ENCODE results near the gene DPP10.

Gene DPP10

GRCh38 chr2:115649731-115650130, 1207.3 kb downstream of the DPP10 start:
- DNase-seq (ENCODE audit: low read depth in 2 of 2, low spot score in 1 of 2): no peak

- DNase-seq (ENCODE audit: low read depth in 2 of 2, low spot score in 1 of 2): no peak
These were observed 1208.4 kb downstream of the DPP10 start for GRCh38 chr2:115650827-115651226.

GRCh38 chr2:115652652-115653051, 1210.2 kb downstream of the DPP10 start:
- no peak for DNase-seq (ENCODE audit: low read depth in 2 of 2, low spot score in 1 of 2)

- DNase-seq (ENCODE audit: low read depth in 2 of 2, low spot score in 1 of 2): no peak
These were observed 1211.9 kb downstream of the DPP10 start for GRCh38 chr2:115654362-115654761.

GRCh38 chr2:115678129-115678528, 1235.7 kb downstream of the DPP10 start:
- DNase-seq (ENCODE audit: low read depth in 2 of 2, low spot score in 1 of 2): no peak

- no peak for DNase-seq (ENCODE audit: low read depth in 2 of 2, low spot score in 1 of 2)
These were observed 1241.9 kb downstream of the DPP10 start for GRCh38 chr2:115684345-115684744.

- DNase-seq (ENCODE audit: low read depth in 2 of 2, low spot score in 1 of 2): no peak
These were observed 1249.0 kb downstream of the DPP10 start for GRCh38 chr2:115691409-115691808.

GRCh38 chr2:115694651-115695050, 1252.2 kb downstream of the DPP10 start:
- DNase-seq (ENCODE audit: low read depth in 2 of 2, low spot score in 1 of 2): no peak

GRCh38 chr2:115733190-115733775, 1290.8 kb downstream of the DPP10 start:
- DNase-seq (ENCODE audit: low read depth in 2 of 2, low spot score in 1 of 2): no peak

GRCh38 chr2:115738111-115738510, 1295.7 kb downstream of the DPP10 start:
- DNase-seq (ENCODE audit: low read depth in 2 of 2, low spot score in 1 of 2): no peak

- DNase-seq (ENCODE audit: low read depth in 2 of 2, low spot score in 1 of 2): no peak
These were observed 1297.1 kb downstream of the DPP10 start for GRCh38 chr2:115739574-115739973.

- DNase-seq (ENCODE audit: low read depth in 2 of 2, low spot score in 1 of 2): no peak
These were observed 1303.7 kb downstream of the DPP10 start for GRCh38 chr2:115746151-115746550.

- DNase-seq (ENCODE audit: low read depth in 2 of 2, low spot score in 1 of 2): no peak
These were observed 1314.8 kb downstream of the DPP10 start for GRCh38 chr2:115757286-115757685.

GRCh38 chr2:115763601-115764000, 1321.2 kb downstream of the DPP10 start:
- no peak for DNase-seq (ENCODE audit: low read depth in 2 of 2, low spot score in 1 of 2)

- no peak for DNase-seq (ENCODE audit: low read depth in 2 of 2, low spot score in 1 of 2)
These were observed 1329.1 kb downstream of the DPP10 start for GRCh38 chr2:115771516-115771915.

- no peak for DNase-seq (ENCODE audit: low read depth in 2 of 2, low spot score in 1 of 2)
These were observed 1331.9 kb downstream of the DPP10 start for GRCh38 chr2:115774361-115774760.

- DNase-seq (ENCODE audit: low read depth in 2 of 2, low spot score in 1 of 2): no peak
These were observed 1336.7 kb downstream of the DPP10 start for GRCh38 chr2:115779085-115779632.

GRCh38 chr2:115782286-115782685, 1339.8 kb downstream of the DPP10 start:
- no peak for DNase-seq (ENCODE audit: low read depth in 2 of 2, low spot score in 1 of 2)

- no peak for DNase-seq (ENCODE audit: low read depth in 2 of 2, low spot score in 1 of 2)
These were observed 1353.6 kb downstream of the DPP10 start for GRCh38 chr2:115796078-115796477.

- no peak for DNase-seq (ENCODE audit: low read depth in 2 of 2, low spot score in 1 of 2)
These were observed 1364.8 kb downstream of the DPP10 start for GRCh38 chr2:115807276-115807675.

GRCh38 chr2:115825912-115826311, 1383.5 kb downstream of the DPP10 start:
- DNase-seq (ENCODE audit: low read depth in 2 of 2, low spot score in 1 of 2): no peak

- DNase-seq (ENCODE audit: low read depth in 2 of 2, low spot score in 1 of 2): no peak
These were observed 1390.8 kb downstream of the DPP10 start for GRCh38 chr2:115833196-115833595.

GRCh38 chr2:115838539-115838938, 1396.1 kb downstream of the DPP10 start:
- DNase-seq (ENCODE audit: low read depth in 2 of 2, low spot score in 1 of 2): no peak
